HCEC 1CT (cell line): ENCODE results near the gene MAMDC4.

Experiments used
- DNase-seq: peaks from one replicate; pipeline ENCODE4 v3.0.0-alpha.2; 2017

The MAMDC4 gene

GRCh38 chr9:136849960-136850865 lies 1.9 kb upstream of the MAMDC4 start:
- no peak for DNase-seq

GRCh38 chr9:136850866-136851775 lies 1.0 kb upstream of the MAMDC4 start:
- no peak for DNase-seq

GRCh38 chr9:136852664-136853595 lies 784 bp downstream of the MAMDC4 start:
- no peak for DNase-seq

GRCh38 chr9:136853596-136854112 lies 1.5 kb downstream of the MAMDC4 start:
- DNase-seq, result no peak

GRCh38 chr9:136854113-136854841 lies 2.1 kb downstream of the MAMDC4 start:
- no peak for DNase-seq

- DNase-seq, result no peak
Measured at GRCh38 chr9:136854842-136855460, 2.8 kb downstream of the MAMDC4 start.

- DNase-seq, result no peak
Measured at GRCh38 chr9:136855461-136856078, 3.4 kb downstream of the MAMDC4 start.

GRCh38 chr9:136856079-136856476 lies 3.9 kb downstream of the MAMDC4 start:
- DNase-seq, result no peak

- DNase-seq, result no peak
Measured at GRCh38 chr9:136856541-136857141, 4.5 kb downstream of the MAMDC4 start.

- no peak for DNase-seq
Measured at GRCh38 chr9:136857166-136857565, 5.0 kb downstream of the MAMDC4 start.

- no peak for DNase-seq
Measured at GRCh38 chr9:136857581-136858412, 5.7 kb downstream of the MAMDC4 start.

- no peak for DNase-seq
Measured at GRCh38 chr9:136858452-136858843, 6.3 kb downstream of the MAMDC4 start.

- no peak for DNase-seq
Measured at GRCh38 chr9:136858844-136859757, 7.0 kb downstream of the MAMDC4 start.

- no peak for DNase-seq
Measured at GRCh38 chr9:136860529-136860928, 8.4 kb downstream of the MAMDC4 start.

- DNase-seq, result no peak
Measured at GRCh38 chr9:136860933-136861873, 9.1 kb downstream of the MAMDC4 start.

- DNase-seq, result no peak
Measured at GRCh38 chr9:136861874-136862457, 9.8 kb downstream of the MAMDC4 start.
